Endothelial cell of umbilical vein (primary cell): ENCODE measurements around the gene FSTL4. TPM values are rescaled to one million over a fixed set of nuclear protein-coding genes. Genes with fewer than 3 reads are reported as not detected.

Source experiments
- BruUV-seq: library from RNA; stranded (reverse); fragments of 400-500 nt; replicated peaks from 2 replicates; lab custom pipeline; 2021; lab: Mats Ljungman, UMichigan
- CTCF ChIA-PET: fragments of 300-600, 350-600 bp; sonication (Branson Sonifier 250); formaldehyde crosslinking; loops from one replicate; lab custom pipeline; 2021; ENCODE audit warnings: antibody characterized with exemption, inconsistent platforms; lab: Charles Lee
- POLR2A ChIA-PET: fragments of 300-600, 350-600 bp; sonication (Branson Sonifier 250); formaldehyde crosslinking; loops from one replicate; lab custom pipeline; 2021; ENCODE audit warnings: antibody characterized with exemption, inconsistent platforms; lab: Charles Lee
- DNase-seq: peaks from one replicate; pipeline ENCODE4 v3.0.0-alpha.2; 2011; ENCODE audit warnings: low read depth, low spot score
- FAIRE-seq: peaks from 2 replicates; lab custom pipeline; 2011; peaks lifted over from hg19 to GRCh38; lab: Jason Lieb, UNC
- H2AFZ ChIP-seq: 2 replicates; pipeline ENCODE4 v1.6.0; 2012; ENCODE audit warnings: low read depth, low read length, control low read depth, inconsistent platforms
- H3K27ac ChIP-seq: 2 replicates; pipeline ENCODE4 v1.5.1; 2011; ENCODE audit warnings: low read depth, mild to moderate bottlenecking, control low read depth, low read length, moderate library complexity; ENCODE audit not compliant: insufficient read depth
- H3K27me3 ChIP-seq, 2 experiments: 2 replicates each; pipeline versions ENCODE4 v1.6.0 to v1.6.1; 2011; ENCODE audit warnings: low read length in 2 of 2, mixed read lengths in 1 of 2; ENCODE audit not compliant: control insufficient read depth in 2 of 2, insufficient read depth in 2 of 2
- H3K36me3 ChIP-seq, 2 experiments: 2 replicates in 1 of 2; 3 replicates in 1 of 2; pipeline ENCODE4 v1.5.1; 2011; ENCODE audit warnings: low read length in 2 of 2, mild to moderate bottlenecking in 1 of 2, moderate library complexity in 1 of 2; ENCODE audit not compliant: control insufficient read depth in 2 of 2, insufficient read depth in 2 of 2; ENCODE audit errors: extremely low read depth in 1 of 2
- H3K4me1 ChIP-seq: 3 replicates; pipeline ENCODE4 v1.5.1; 2011; ENCODE audit warnings: mild to moderate bottlenecking, low read length; ENCODE audit not compliant: control insufficient read depth, insufficient read depth; ENCODE audit errors: extremely low read depth
- H3K4me2 ChIP-seq: 2 replicates; pipeline ENCODE4 v1.6.1; 2011; ENCODE audit warnings: low read length, control low read depth, mixed read lengths; ENCODE audit not compliant: insufficient read depth
- H3K4me3 ChIP-seq, 3 experiments: fragments of 200-600 bp in 1 of 3; sonication (generic), shearing (Covaris generic) in 1 of 3; replicated peaks in 1 of 3; 2 replicates each; pipeline ENCODE4 v1.5.1; 2011 to 2016; ENCODE audit warnings: control low read depth in 3 of 3, low read length in 3 of 3, mild to moderate bottlenecking in 2 of 3, inconsistent platforms in 1 of 3, low read depth in 1 of 3, moderate library complexity in 1 of 3; ENCODE audit not compliant: insufficient read depth in 1 of 3
- H3K79me2 ChIP-seq: 2 replicates; pipeline ENCODE4 v1.6.0; 2012; ENCODE audit warnings: low read length, inconsistent platforms; ENCODE audit not compliant: control insufficient read depth, insufficient read depth
- H3K9ac ChIP-seq: replicated peaks from 2 replicates; pipeline ENCODE3; 2011; ENCODE audit warnings: low read length, control low read depth; ENCODE audit not compliant: insufficient read depth; ENCODE audit errors: extremely low read depth
- H3K9me1 ChIP-seq: replicated peaks from 3 replicates; pipeline ENCODE4 v1.6.0; 2011; ENCODE audit warnings: mild to moderate bottlenecking, low read length; ENCODE audit not compliant: control insufficient read depth, insufficient read depth; ENCODE audit errors: extremely low read depth
- H3K9me3 ChIP-seq: replicated peaks from 2 replicates; pipeline ENCODE4 v1.5.1; 2012; ENCODE audit warnings: low read length, inconsistent platforms; ENCODE audit not compliant: control insufficient read depth, insufficient read depth
- H4K20me1 ChIP-seq: replicated peaks from 2 replicates; pipeline ENCODE3; 2011; ENCODE audit warnings: mild to moderate bottlenecking, low read length; ENCODE audit not compliant: control insufficient read depth, insufficient read depth; ENCODE audit errors: extremely low read depth
- EZH2 ChIP-seq: IDR thresholded peaks from 2 replicates; pipeline ENCODE4 v1.6.1; 2012; ENCODE audit warnings: borderline replicate concordance, low read depth, mild to moderate bottlenecking, moderate library complexity, low read length, inconsistent platforms; ENCODE audit not compliant: severe bottlenecking
- FOS ChIP-seq: IDR thresholded peaks from 2 replicates; pipeline ENCODE4 v1.6.1; 2011; ENCODE audit warnings: mild to moderate bottlenecking, low read length, moderate library complexity, borderline replicate concordance; ENCODE audit not compliant: insufficient read depth
- GATA2 ChIP-seq: IDR thresholded peaks from 2 replicates; pipeline ENCODE4 v1.7.0; 2011; ENCODE audit warnings: low read depth, mild to moderate bottlenecking, moderate library complexity, mixed read lengths, low read length; ENCODE audit not compliant: insufficient read length, insufficient read depth
- JUN ChIP-seq: IDR thresholded peaks from 2 replicates; pipeline ENCODE4 v1.6.1; 2011; ENCODE audit warnings: borderline replicate concordance, low read depth; ENCODE audit not compliant: insufficient read length, insufficient read depth
- MYC ChIP-seq: IDR thresholded peaks from one replicate; pipeline ENCODE4 v1.6.1; 2011; ENCODE audit warnings: mild to moderate bottlenecking, low read depth, low read length
- POLR2A ChIP-seq: IDR thresholded peaks from 2 replicates; pipeline ENCODE4 v1.6.1; 2012; ENCODE audit warnings: low read depth, mild to moderate bottlenecking, control low read depth, low read length
- POLR2AphosphoS5 ChIP-seq: IDR thresholded peaks from 2 replicates; pipeline ENCODE4 v1.6.1; 2012; ENCODE audit warnings: low read depth, mild to moderate bottlenecking, control low read depth, low read length, moderate library complexity; ENCODE audit not compliant: insufficient read depth
- dilution Hi-C: fragments of 300-500 bp; cut with MboI; formaldehyde crosslinking; loops from one replicate; pipeline ENCODE4 v1.15.0; 2019; ENCODE audit warnings: low sequenced_read_pairs; ENCODE audit not compliant: extremely low pct_ligation_motif_present
- intact Hi-C: fragments of 100-400 bp; cut with micrococcal nuclease; formaldehyde crosslinking; loops from one replicate; pipeline ENCODE4 v1.10.0; 2022
- polyA plus RNA-seq, 4 experiments: library from polyadenylated mRNA; depleted of rRNA in 3 of 4; stranded (reverse) in 3 of 4; unstranded in 1 of 4; fragments of >200 nt; gene quantifications; 2 replicates each; pipeline versions ENCODE4 v1.2.1 to v1.2.3, GENCODE V29; 2011 to 2012; ENCODE audit warnings: missing spikeins in 1 of 4
- total RNA-seq: library from RNA; stranded (reverse); gene quantifications from 2 replicates; pipeline ENCODE4 v1.2.3, GENCODE V29; 2021
- TF ChIP-seq, protein P1 (sequence below): IDR thresholded peaks from 2 replicates; pipeline ENCODE4 v1.6.1; 2011; ENCODE audit not compliant: insufficient read depth, insufficient read length
- TF ChIP-seq, protein P2 (sequence below), 2 donors: IDR thresholded peaks; 1 replicate in 1 of 2; 2 replicates in 1 of 2; pipeline ENCODE4 v1.5.1; 2011; ENCODE audit warnings: low read length in 2 of 2, mild to moderate bottlenecking in 2 of 2, moderate library complexity in 2 of 2, control low read depth in 1 of 2, inconsistent platforms in 1 of 2, low read depth in 1 of 2; ENCODE audit not compliant: insufficient read depth in 1 of 2; ENCODE audit errors: extremely low read depth in 1 of 2

The FSTL4 gene
- total and polyA plus RNA-seq, 2 donors (not counting 3 experiments of a cell fraction or from before 2014, with no cell fraction given), result 0.18 TPM; not detected in 1

DNA sequence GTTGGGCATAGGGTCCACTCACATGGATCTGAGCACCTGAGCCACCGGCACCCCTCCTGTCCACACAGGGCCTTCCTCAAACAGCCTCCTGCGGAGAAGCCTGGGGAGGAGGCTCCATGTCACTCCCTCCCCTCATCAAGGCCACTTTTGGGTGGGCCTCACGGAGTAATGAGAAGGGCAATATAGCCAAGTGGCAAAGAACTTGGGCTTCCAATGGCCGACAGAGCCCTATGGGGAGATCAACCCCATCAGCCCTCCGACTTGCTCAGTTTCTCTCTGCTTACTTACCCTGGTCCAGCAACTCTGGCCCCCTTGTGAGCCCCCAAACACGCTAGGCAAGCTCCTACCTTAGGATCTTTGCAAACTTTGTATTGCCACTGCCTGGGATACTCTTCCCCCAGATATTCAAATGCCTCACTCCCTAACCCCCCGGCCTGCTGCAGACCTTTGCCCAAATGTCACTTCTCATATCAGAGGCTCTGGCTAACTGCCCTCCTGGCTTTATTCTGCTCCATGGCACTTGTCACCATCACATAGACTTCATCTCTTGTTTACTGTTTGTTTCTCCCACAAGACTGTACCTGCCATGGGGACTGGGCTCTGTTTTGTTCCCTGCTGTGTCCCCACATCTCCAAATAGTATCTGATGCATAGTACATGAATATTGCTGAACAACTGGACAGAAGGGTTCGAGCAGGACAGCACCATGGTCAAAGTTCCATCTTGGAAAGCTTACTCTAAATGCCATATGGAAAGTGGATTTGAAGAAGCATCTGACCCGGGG is 220.8 kb downstream of the FSTL4 start:
- Histone ChIP-seq H2AFZ (no peak overlapping the region), H3K9me3 (no peaks in the 10 kb centered on the region), H3K9me1 (no peaks in the 10 kb centered on the region), H3K4me1 (no peaks in the 10 kb centered on the region), H3K4me3 (no peak overlapping the region), H4K20me1 (no peaks in the 10 kb centered on the region), H3K9ac (no peak overlapping the region), H3K79me2 (no peaks in the 10 kb centered on the region), H3K4me2 (no peak overlapping the region), H3K27ac (no peak overlapping the region), H3K36me3 (no peaks in the 10 kb centered on the region), H3K27me3 (peaks cover 0 to 3% of the 10 kb centered on the region in 2 experiments)
- intact Hi-C loops (no loop called here), dilution Hi-C loops (no loop called here)
- FAIRE-seq, result no peak
- ChIA-PET POLR2A (no interaction called here), CTCF (interaction anchor here (0.8 kb wide), 1 partner anchor 9 kb away, joined by 4 read pairs; no protein-coding TSS in a partner anchor)
- BruUV-seq, result no TSS peak
- TF ChIP-seq EZH2 (no peak), POLR2A (no peak), MYC (no peak), JUN (no peak), POLR2AphosphoS5 (no peak), FOS (no peak), GATA2 (no peak)
- TF ChIP-seq, protein P1, sequence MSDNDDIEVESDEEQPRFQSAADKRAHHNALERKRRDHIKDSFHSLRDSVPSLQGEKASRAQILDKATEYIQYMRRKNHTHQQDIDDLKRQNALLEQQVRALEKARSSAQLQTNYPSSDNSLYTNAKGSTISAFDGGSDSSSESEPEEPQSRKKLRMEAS, result no peak
- TF ChIP-seq, protein P2, sequence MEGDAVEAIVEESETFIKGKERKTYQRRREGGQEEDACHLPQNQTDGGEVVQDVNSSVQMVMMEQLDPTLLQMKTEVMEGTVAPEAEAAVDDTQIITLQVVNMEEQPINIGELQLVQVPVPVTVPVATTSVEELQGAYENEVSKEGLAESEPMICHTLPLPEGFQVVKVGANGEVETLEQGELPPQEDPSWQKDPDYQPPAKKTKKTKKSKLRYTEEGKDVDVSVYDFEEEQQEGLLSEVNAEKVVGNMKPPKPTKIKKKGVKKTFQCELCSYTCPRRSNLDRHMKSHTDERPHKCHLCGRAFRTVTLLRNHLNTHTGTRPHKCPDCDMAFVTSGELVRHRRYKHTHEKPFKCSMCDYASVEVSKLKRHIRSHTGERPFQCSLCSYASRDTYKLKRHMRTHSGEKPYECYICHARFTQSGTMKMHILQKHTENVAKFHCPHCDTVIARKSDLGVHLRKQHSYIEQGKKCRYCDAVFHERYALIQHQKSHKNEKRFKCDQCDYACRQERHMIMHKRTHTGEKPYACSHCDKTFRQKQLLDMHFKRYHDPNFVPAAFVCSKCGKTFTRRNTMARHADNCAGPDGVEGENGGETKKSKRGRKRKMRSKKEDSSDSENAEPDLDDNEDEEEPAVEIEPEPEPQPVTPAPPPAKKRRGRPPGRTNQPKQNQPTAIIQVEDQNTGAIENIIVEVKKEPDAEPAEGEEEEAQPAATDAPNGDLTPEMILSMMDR (IDR thresholded peaks at IDR 0.05; ENCODE audit: extremely low read depth in 1 of 2, insufficient read depth in 1 of 2, low read depth in 1 of 2, low read length in 2 of 2), result no peak
- no peak for DNase-seq
